ENCODE measurements around the gene DDX17.

DDX17 gene

GRCh38 chr22:38461057-38461413 lies 45.1 kb downstream of the DDX17 start:
- no peak overlapping the region for H3K4me3 ChIP-seq (replicated peaks; ENCODE audit: low read depth, low read length)
- DNase-seq (ENCODE audit: extremely low read depth, low read depth) = no peak
- TF ChIP-seq, protein P1, sequence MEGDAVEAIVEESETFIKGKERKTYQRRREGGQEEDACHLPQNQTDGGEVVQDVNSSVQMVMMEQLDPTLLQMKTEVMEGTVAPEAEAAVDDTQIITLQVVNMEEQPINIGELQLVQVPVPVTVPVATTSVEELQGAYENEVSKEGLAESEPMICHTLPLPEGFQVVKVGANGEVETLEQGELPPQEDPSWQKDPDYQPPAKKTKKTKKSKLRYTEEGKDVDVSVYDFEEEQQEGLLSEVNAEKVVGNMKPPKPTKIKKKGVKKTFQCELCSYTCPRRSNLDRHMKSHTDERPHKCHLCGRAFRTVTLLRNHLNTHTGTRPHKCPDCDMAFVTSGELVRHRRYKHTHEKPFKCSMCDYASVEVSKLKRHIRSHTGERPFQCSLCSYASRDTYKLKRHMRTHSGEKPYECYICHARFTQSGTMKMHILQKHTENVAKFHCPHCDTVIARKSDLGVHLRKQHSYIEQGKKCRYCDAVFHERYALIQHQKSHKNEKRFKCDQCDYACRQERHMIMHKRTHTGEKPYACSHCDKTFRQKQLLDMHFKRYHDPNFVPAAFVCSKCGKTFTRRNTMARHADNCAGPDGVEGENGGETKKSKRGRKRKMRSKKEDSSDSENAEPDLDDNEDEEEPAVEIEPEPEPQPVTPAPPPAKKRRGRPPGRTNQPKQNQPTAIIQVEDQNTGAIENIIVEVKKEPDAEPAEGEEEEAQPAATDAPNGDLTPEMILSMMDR (IDR thresholded peaks at IDR 0.05; ENCODE audit: low read depth, low read length, missing control alignments) = no peak

DNA sequence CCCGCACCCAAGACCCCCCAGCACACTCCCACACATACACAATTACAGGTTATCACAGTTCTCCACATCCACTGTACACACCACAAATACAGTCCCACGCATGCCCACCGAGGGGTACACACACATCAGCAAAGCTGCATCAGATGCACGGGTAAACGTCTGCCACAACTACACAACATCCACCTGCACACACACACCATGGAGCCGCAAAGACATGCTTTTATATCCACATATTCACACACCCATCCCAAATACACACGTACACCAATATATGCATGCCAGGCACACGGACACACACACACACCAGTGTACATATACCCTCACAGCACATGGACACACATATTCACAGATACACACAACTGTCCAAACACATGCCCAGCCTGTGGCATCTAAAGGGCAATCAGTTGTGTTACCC lies 45.7 kb downstream of the DDX17 start:
- TF ChIP-seq, protein P1 (IDR thresholded peaks at IDR 0.05; ENCODE audit: low read depth, low read length, missing control alignments) = no peak
- H3K4me3 ChIP-seq (replicated peaks; ENCODE audit: low read depth, low read length) = no peak overlapping the region
- DNase-seq (ENCODE audit: extremely low read depth, low read depth) = no peak

GRCh38 chr22:38456841-38457699 lies 49.0 kb downstream of the DDX17 start:
- no peak for DNase-seq (ENCODE audit: extremely low read depth, low read depth)
- TF ChIP-seq, protein P1 (IDR thresholded peaks at IDR 0.05; ENCODE audit: low read depth, low read length, missing control alignments) = no peak
- H3K4me3 ChIP-seq (replicated peaks; ENCODE audit: low read depth, low read length) = no peak overlapping the region

DNA sequence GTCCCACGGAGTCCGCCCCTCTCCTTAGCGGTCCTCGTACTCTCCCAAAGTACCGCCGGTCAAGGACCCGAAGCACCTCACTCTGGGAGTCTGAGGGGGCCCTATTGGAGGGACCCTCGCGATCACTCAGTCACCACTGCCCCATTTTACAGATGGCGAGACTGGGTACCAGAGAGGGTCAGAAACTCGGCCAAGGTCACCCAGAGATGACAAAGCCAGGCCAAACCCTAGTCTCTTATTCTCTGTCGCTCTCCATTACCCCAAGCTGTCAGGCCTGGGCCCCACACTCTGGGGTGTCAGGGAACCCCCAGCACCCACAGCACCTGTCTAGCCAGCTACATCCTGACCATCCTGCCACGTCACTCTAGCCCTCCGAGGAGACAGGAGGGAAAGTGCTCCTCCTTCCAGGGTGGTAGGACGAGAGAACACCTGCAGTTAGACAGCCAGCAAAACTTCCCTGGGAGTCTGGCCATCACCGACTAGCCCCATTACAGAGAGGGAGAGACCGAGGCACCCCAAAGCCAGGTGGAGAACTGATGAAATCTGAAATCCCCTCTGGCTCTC lies 49.8 kb downstream of the DDX17 start:
- no peak overlapping the region for H3K4me3 ChIP-seq (replicated peaks; ENCODE audit: low read depth, low read length)
- DNase-seq (ENCODE audit: extremely low read depth, low read depth) = no peak

GRCh38 chr22:38455530-38456271 lies 50.4 kb downstream of the DDX17 start:
- DNase-seq (ENCODE audit: extremely low read depth, low read depth) = no peak
- TF ChIP-seq, protein P1 (IDR thresholded peaks at IDR 0.05; ENCODE audit: low read depth, low read length, missing control alignments) = no peak
- H3K4me3 ChIP-seq (replicated peaks; ENCODE audit: low read depth, low read length) = peak overlapping the region; percentile 27

More for the DNA sequence above, 49.8 kb downstream of the DDX17 start:
- TF ChIP-seq, protein P1 (IDR thresholded peaks at IDR 0.05; ENCODE audit: low read depth, low read length, missing control alignments) = no peak

DNA sequence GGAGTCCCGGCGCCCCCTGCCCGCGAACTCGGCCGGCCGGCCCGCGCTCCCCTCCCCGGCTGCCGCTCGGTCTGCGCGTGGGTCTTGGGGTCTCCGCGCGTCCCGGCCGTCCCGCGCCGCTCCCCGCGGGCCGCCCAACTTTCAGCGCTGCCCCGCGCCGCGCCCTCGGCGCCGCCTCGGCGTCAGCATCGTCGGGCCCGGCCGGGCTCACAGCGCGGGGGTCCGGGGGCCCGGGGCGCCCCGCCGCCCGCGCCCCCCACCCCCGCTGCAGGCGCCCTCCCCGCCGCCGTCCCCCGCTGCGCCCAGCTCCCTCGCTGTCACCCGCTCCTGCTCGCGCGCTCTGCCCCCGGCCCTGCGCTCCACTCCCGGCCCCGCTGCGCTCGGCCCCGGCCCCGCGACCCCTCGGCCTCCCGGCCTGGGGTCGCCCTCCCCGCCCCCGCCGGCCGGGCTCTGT lies 51.0 kb downstream of the DDX17 start, which contains the start of gene KCNJ4:
Gene KCNJ4, minus strand, starts transcription at position 124 of the 454 bp plus-strand sequence. CDS start 27,067 bp downstream, outside the sequence.
- H3K4me3 ChIP-seq (replicated peaks; ENCODE audit: low read depth, low read length) = peak within 1 kb of the TSS; percentile 27
- DNase-seq (ENCODE audit: extremely low read depth, low read depth) = no peak
- TF ChIP-seq, protein P1 (IDR thresholded peaks at IDR 0.05; ENCODE audit: low read depth, low read length, missing control alignments) = no peak
